ENCODE data around the gene CSTB. TPM values are rescaled to one million over a fixed set of nuclear protein-coding genes. Genes with fewer than 3 reads are reported as not detected.
"Not testable (repeated sequence)": the region's sequence is repeated elsewhere in the genome, so short reads cannot be mapped to it uniquely, and the experiment has no call there.

Gene CSTB, protein sequence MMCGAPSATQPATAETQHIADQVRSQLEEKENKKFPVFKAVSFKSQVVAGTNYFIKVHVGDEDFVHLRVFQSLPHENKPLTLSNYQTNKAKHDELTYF
- 10 to 100 TPM; 45.4 to 49.4 (median 47.3) TPM for polyA plus RNA-seq (ENCODE audit: insufficient read length in 3 of 3)
- long read RNA-seq, donor 1, transcript CSTB-202 (1 exons, 3,744 nt), result minor isoform, 23 of 133 reads
- long read RNA-seq, donor 1, transcript CSTB-201 (3 exons, 2,164 nt), result major isoform, 84 of 133 reads
- long read RNA-seq, donor 1, partial matches to known transcripts, result 24 of 133 reads
- long read RNA-seq, donor 1, other reads (novel, unspliced or antisense), result 0 of 133 reads
- long read RNA-seq, donor 2, transcript CSTB-201 (3 exons, 2,164 nt), result major isoform, 105 of 159 reads
- long read RNA-seq, donor 2, transcript CSTB-202 (1 exons, 3,744 nt), result minor isoform, 32 of 159 reads
- long read RNA-seq, donor 2, partial matches to known transcripts, result 19 of 159 reads
- long read RNA-seq, donor 2, other reads (novel, unspliced or antisense), result 0 of 159 reads
- long read RNA-seq, donor 3, transcript CSTB-202 (1 exons, 3,744 nt), result minor isoform, 26 of 172 reads
- long read RNA-seq, donor 3, transcript CSTB-201 (3 exons, 2,164 nt), result major isoform, 142 of 172 reads
- long read RNA-seq, donor 3, partial matches to known transcripts, result 0 of 172 reads
- long read RNA-seq, donor 3, other reads (novel, unspliced or antisense), result 0 of 172 reads
- long read RNA-seq, donor 4, transcript CSTB-201 (3 exons, 2,164 nt), result major isoform, 72 of 97 reads
- long read RNA-seq, donor 4, transcript CSTB-202 (1 exons, 3,744 nt), result minor isoform, 14 of 97 reads
- long read RNA-seq, donor 4, partial matches to known transcripts, result 0 of 97 reads
- long read RNA-seq, donor 4, other reads (novel, unspliced or antisense), result 10 of 97 reads
- long read RNA-seq, donor 5, transcript CSTB-201 (3 exons, 2,164 nt), result major isoform, 164 of 199 reads
- long read RNA-seq, donor 5, transcript CSTB-202 (1 exons, 3,744 nt), result minor isoform, 20 of 199 reads
- long read RNA-seq, donor 5, partial matches to known transcripts, result 10 of 199 reads
- long read RNA-seq, donor 5, other reads (novel, unspliced or antisense), result 0 of 199 reads
- long read RNA-seq, donor 6, transcript CSTB-201 (3 exons, 2,164 nt), result major isoform, 72 of 100 reads
- long read RNA-seq, donor 6, transcript CSTB-202 (1 exons, 3,744 nt), result minor isoform, 20 of 100 reads
- long read RNA-seq, donor 6, partial matches to known transcripts, result 7 of 100 reads
- long read RNA-seq, donor 6, other reads (novel, unspliced or antisense), result 0 of 100 reads
- long read RNA-seq, donor 7, transcript CSTB-201 (3 exons, 2,164 nt), result major isoform, 160 of 217 reads
- long read RNA-seq, donor 7, transcript CSTB-202 (1 exons, 3,744 nt), result minor isoform, 22 of 217 reads
- long read RNA-seq, donor 7, partial matches to known transcripts, result 27 of 217 reads
- long read RNA-seq, donor 7, other reads (novel, unspliced or antisense), result 5 of 217 reads
- long read RNA-seq, donor 8, transcript CSTB-201 (3 exons, 2,164 nt), result major isoform, 164 of 218 reads
- long read RNA-seq, donor 8, transcript CSTB-204 (2 exons, 2,354 nt), result minor isoform, 6 of 218 reads
- long read RNA-seq, donor 8, transcript CSTB-202 (1 exons, 3,744 nt), result minor isoform, 31 of 218 reads
- long read RNA-seq, donor 8, partial matches to known transcripts, result 17 of 218 reads
- long read RNA-seq, donor 8, other reads (novel, unspliced or antisense), result 0 of 218 reads
- long read RNA-seq, donor 9, transcript CSTB-202 (1 exons, 3,744 nt), result minor isoform, 12 of 152 reads
- long read RNA-seq, donor 9, transcript CSTB-201 (3 exons, 2,164 nt), result major isoform, 131 of 152 reads
- long read RNA-seq, donor 9, partial matches to known transcripts, result 7 of 152 reads
- long read RNA-seq, donor 9, other reads (novel, unspliced or antisense), result 0 of 152 reads
- long read RNA-seq, donor 10, transcript CSTB-202 (1 exons, 3,744 nt), result minor isoform, 18 of 147 reads
- long read RNA-seq, donor 10, transcript CSTB-201 (3 exons, 2,164 nt), result major isoform, 116 of 147 reads
- long read RNA-seq, donor 10, partial matches to known transcripts, result 9 of 147 reads
- long read RNA-seq, donor 10, other reads (novel, unspliced or antisense), result 0 of 147 reads
- long read RNA-seq, donor 11, transcript CSTB-201 (3 exons, 2,164 nt), result major isoform, 61 of 68 reads
- long read RNA-seq, donor 11, transcript CSTB-202 (1 exons, 3,744 nt), result minor isoform, 7 of 68 reads
- long read RNA-seq, donor 11, partial matches to known transcripts, result 0 of 68 reads
- long read RNA-seq, donor 11, other reads (novel, unspliced or antisense), result 0 of 68 reads
- long read RNA-seq, donor 12, transcript CSTB-202 (1 exons, 3,744 nt), result minor isoform, 13 of 77 reads
- long read RNA-seq, donor 12, transcript CSTB-201 (3 exons, 2,164 nt), result major isoform, 53 of 77 reads
- long read RNA-seq, donor 12, partial matches to known transcripts, result 11 of 77 reads
- long read RNA-seq, donor 12, other reads (novel, unspliced or antisense), result 0 of 77 reads
- long read RNA-seq, donor 13, transcript CSTB-201 (3 exons, 2,164 nt), result major isoform, 180 of 255 reads
- long read RNA-seq, donor 13, transcript CSTB-202 (1 exons, 3,744 nt), result minor isoform, 46 of 255 reads
- long read RNA-seq, donor 13, partial matches to known transcripts, result 25 of 255 reads
- long read RNA-seq, donor 13, other reads (novel, unspliced or antisense), result 0 of 255 reads
- long read RNA-seq, donor 14, transcript CSTB-202 (1 exons, 3,744 nt), result minor isoform, 18 of 153 reads
- long read RNA-seq, donor 14, transcript CSTB-201 (3 exons, 2,164 nt), result major isoform, 126 of 153 reads
- long read RNA-seq, donor 14, partial matches to known transcripts, result 7 of 153 reads
- long read RNA-seq, donor 14, other reads (novel, unspliced or antisense), result 0 of 153 reads
- long read RNA-seq, donor 15, transcript CSTB-201 (3 exons, 2,164 nt), result major isoform, 50 of 62 reads
- long read RNA-seq, donor 15, transcript CSTB-202 (1 exons, 3,744 nt), result minor isoform, 9 of 62 reads
- long read RNA-seq, donor 15, partial matches to known transcripts, result 0 of 62 reads
- long read RNA-seq, donor 15, other reads (novel, unspliced or antisense), result 0 of 62 reads
- long read RNA-seq, donor 16, transcript CSTB-202 (1 exons, 3,744 nt), result minor isoform, 19 of 227 reads
- long read RNA-seq, donor 16, transcript CSTB-201 (3 exons, 2,164 nt), result major isoform, 188 of 227 reads
- long read RNA-seq, donor 16, partial matches to known transcripts, result 9 of 227 reads
- long read RNA-seq, donor 16, other reads (novel, unspliced or antisense), result 7 of 227 reads

DNA sequence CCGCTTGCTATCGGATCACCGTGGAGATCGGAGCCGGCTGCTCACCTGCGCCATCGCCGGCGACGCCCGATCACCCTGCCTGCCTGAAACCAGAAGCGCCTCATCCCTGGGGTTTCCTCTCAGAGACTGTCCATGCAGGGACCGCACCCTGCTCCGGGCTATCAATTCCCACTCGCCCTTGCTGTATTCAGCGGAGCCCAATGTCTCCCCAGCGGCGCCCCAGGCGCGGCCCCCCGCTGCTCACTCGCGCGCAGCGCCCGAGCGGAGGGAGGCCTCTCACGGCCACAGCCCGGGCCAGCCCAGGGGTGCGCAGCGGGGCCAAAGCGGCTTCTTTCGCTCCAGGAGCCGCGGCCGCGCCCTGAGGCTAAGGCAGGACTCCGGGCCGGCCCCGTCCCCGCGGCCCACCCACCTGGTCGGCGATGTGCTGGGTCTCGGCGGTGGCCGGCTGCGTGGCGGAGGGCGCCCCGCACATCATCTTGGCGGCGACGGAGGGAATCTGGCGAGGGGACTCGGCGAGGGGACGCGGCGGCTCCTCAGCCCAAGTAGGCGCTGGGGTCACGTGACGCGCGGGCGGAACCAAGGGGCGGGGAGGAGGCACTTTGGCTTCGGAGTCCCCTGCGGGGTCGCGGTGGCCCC, at the start of gene CSTB:
Gene CSTB, minus strand, starts transcription at position 514 of the 636 bp plus-strand sequence. Its CDS starts 39 bp downstream, at position 475.
- peak in 7 of 11 donors; percentile 47 to 70 (median 66) for DNase-seq (ENCODE audit: extremely low read depth in 1 of 11, low read depth in 9 of 11, low spot score in 4 of 11)

DNA sequence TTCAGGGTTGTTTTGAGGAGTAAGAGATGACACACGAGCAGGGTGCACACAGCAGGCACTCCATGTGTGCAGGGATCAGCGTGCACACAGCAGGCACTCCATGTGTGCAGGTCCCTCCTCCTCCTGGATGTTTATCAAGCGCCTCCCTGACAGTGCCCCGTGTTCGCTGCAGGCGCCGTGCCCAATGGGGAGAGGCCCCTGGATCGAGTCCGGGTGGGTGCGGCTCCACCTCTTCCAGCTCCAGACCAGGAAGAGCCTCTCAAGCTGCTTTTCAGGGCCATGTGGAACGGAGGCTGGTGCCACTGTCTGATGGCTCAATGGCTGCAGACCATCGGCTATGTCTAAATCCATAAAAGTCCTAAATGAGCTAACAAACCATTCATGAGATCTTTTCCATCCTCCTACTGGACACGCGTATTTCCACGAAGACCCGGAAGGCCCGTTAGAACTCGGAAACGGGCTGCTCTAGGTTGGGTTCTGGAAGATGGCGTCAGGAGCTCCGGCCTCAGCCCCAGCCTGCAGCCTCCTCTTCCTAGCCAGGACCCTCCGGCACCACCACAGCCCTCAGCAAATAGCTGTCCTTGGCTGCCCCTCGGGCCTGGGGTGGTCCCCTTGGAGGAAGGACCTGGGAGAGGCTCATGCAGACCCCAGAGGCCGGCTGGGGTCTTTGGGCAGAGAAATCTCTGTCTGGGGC, 49.3 kb upstream of the CSTB start:
- no peak for DNase-seq (ENCODE audit: extremely low read depth in 1 of 11, low read depth in 9 of 11, low spot score in 4 of 11)

DNA sequence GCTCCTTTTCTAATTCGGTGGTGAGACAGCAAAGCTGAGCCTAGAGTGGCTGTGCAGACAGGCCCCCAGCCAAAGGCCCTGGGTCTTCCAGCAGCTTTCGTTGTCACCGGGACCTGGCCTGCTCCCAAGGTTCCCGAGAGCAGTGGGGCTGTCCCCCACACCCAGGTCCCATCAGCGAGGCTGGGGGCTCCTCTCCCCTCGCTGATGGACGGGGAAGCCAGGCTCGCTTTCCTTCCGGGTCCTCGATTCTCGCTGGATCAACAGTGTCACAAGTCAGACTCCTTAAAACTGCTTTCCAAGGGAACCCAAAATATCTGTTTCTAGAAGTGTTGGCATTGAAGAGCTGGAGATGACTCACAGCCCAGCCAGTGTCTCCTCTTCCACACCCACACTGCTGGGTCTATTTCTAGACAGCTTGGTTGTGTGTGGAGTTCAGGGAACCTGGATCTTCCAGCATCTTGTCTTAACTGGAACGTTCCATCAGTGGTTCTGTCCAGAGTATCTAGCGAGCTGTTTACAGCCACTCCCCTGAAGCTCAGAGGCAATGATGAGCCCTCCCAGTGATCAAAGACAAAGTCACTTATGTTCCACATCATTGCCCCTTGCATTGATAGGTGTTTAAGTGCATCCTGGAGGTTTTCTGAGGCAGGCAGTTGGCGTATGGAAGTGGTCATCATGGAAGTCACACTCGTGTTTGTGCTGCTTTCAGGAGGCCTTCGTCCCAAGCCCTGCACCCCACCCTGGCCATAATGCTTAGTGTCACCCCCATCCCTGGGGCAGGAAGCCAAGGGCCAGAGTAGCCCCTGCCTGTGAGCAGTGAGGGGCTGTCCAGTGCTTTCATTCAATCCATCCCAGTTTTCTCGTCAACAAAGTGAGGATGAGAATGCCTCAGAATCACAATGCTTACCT, 48.5 kb upstream of the CSTB start:
- no peak for DNase-seq (ENCODE audit: extremely low read depth in 1 of 11, low read depth in 9 of 11, low spot score in 4 of 11)

GRCh38 chr21:43822741-43823140, 46.6 kb upstream of the CSTB start:
- not testable (repeated sequence) for DNase-seq (ENCODE audit: extremely low read depth in 1 of 11, low read depth in 9 of 11, low spot score in 4 of 11)

DNA sequence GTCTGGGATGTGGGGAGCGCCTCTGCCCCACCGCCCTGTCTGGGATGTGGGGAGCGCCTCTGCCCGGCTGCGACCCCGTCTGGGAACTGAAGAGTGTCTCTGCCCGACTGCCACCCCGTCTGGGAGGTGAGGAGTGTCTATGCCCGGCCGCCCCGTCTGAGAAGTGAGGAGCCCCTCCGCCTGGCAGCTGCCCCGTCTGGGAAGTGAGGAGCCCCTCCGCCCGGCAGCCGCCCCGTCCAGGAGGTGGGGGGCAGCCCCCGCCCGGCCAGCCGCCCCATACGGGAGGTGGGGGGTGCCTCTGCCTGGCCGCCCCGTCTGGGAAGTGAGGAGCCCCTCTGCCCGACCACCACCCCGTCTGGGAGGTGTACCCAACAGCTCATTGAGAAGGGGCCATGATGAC, 46.1 kb upstream of the CSTB start:
- DNase-seq (ENCODE audit: extremely low read depth in 1 of 11, low read depth in 9 of 11, low spot score in 4 of 11), result not testable (repeated sequence)

GRCh38 chr21:43820466-43820865, 44.4 kb upstream of the CSTB start:
- DNase-seq (ENCODE audit: extremely low read depth in 1 of 11, low read depth in 9 of 11, low spot score in 4 of 11), result no peak

DNA sequence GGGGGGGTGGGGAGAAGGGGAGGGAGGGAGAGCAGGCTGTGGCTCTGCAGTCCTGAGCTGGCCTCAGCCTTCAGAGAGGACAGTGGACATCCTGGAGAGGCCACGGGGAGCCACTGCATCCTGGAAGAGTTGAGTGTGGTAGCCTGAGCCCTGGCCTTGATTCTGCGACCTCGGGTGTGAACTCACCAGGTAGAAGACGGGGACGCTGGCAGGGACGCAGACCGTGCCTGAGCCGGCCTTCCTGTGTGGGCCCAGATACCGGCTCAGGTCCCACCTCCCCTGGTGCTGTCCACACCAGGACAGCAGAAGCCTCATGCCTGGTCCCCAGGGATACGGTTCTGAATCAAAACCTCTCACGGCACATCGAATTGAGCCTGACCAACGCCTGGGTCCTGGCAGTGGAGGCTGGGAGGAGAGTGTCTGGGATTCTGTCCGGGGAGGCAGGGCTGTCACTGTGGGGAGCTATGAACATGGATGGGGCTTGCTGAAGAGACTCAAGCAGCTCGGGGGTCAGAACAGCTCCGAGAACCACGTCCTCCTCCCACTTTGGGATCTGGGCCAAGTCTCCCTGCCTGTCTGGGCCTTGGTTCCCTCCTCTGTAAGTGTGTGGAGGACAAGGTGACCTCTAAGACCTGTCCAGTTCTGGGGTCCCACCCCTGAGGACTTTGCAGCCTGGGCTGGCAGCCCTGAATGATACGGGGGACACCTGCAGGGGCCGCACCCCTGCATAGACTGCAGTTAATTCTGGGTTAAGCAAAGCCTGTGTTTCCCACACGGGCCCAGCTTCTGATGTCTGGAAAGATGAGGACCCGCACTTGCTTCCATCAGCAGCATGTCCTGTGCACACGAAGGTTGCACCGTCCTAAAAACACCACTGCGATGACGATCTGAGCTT, 43.6 kb upstream of the CSTB start:
- no peak for DNase-seq (ENCODE audit: extremely low read depth in 1 of 11, low read depth in 9 of 11, low spot score in 4 of 11)

- no peak for DNase-seq (ENCODE audit: extremely low read depth in 1 of 11, low read depth in 9 of 11, low spot score in 4 of 11)
Measured at GRCh38 chr21:43818685-43819084, 42.6 kb upstream of the CSTB start.

DNA sequence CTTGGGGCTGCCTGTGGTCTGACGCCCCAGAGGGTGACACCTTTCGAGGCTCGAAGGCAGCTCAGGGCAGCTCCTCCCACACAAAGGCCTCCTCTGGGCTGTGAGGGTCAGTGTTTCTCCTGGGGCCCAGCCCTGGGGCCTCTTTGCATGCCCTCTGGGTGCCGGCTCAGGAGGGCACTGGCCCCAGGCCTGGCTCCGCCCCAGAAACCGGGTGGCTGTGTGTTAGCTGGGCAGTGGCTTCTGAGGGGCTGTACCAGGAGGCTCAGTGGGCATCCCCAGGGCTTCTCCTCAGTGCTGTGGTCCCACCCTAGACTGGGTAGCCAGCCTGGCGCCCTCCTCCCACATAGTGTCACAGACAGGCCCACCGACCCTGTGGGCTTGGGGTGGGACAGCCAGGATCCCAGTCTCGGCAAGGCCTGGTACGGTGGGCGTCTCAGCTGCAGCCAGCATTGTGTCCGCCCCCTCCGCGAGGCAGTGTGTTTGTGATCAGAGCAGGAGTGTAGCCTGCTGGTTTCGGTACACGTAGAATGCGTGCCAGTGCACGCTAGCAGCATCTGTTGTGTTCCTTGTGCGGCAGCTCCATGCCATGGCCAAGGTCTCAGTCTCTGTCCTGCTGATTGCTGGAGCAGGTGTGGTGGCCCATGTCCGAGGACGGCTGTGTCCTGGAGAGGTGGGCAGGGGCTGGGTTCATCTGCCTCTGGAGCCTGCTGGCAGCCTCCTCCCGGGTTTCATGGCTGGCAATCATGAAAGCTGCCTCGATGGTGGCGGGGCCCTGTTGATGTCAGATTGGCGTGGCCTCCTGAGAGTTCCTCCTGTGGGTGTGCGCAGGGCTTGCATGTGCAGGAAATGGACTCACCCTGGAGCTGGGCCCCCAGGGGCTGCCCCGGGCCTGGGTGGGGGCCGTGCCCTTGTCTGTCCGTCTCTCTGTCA, 41.3 kb upstream of the CSTB start:
- no peak for DNase-seq (ENCODE audit: extremely low read depth in 1 of 11, low read depth in 9 of 11, low spot score in 4 of 11)

GRCh38 chr21:43816611-43817071, 40.5 kb upstream of the CSTB start:
- no peak for DNase-seq (ENCODE audit: extremely low read depth in 1 of 11, low read depth in 9 of 11, low spot score in 4 of 11)

- DNase-seq (ENCODE audit: extremely low read depth in 1 of 11, low read depth in 9 of 11, low spot score in 4 of 11), result no peak
Measured at GRCh38 chr21:43815991-43816390, 39.9 kb upstream of the CSTB start.
